ENCODE results near the gene SIK1. TPM values are rescaled to one million over a fixed set of nuclear protein-coding genes. Genes with fewer than 3 reads are reported as not detected.

The SIK1 gene
- total and polyA plus RNA-seq, 2 experiments from 2014 or later, result 0.31 to 1.1 TPM

GRCh38 chr21:43369124-43369523 lies 57.8 kb downstream of the SIK1 start:
- Histone ChIP-seq H3F3A (replicated peaks; ENCODE audit: low read depth) (no peaks in the 10 kb centered on the region), H3K36me3 (ENCODE audit: insufficient read depth) (no peaks in the 10 kb centered on the region), H3K4me3 (no peak overlapping the region), H3K79me2 (replicated peaks; ENCODE audit: insufficient read depth) (no peaks in the 10 kb centered on the region), H3K9me2 (ENCODE audit: insufficient read depth) (no peaks in the 10 kb centered on the region), H3K4me2 (no peak overlapping the region), H3K4me1 (ENCODE audit: insufficient read depth) (peaks cover 7% of the 10 kb centered on the region; the same call in 1 of the 2 replicates), H3K27me3 (ENCODE audit: insufficient read depth) (no peaks in the 10 kb centered on the region), H2AFZ (no peak overlapping the region), H4K20me1 (replicated peaks; ENCODE audit: insufficient read depth) (no peaks in the 10 kb centered on the region), H3K27ac (ENCODE audit: low read depth) (no peak overlapping the region)
- no peak for ATAC-seq
- H3K9me3 Mint-ChIP-seq, result no peaks in the 10 kb centered on the region
- no peak overlapping the region for H3K4me3 Mint-ChIP-seq
- peaks cover 16% of the 10 kb centered on the region for H3K27me3 Mint-ChIP-seq (ENCODE audit: insufficient read depth, low read depth, poor library complexity)
- no peak for TF ChIP-seq NANOG (IDR thresholded peaks at IDR 0.05; ENCODE audit: borderline replicate concordance)
- TF ChIP-seq CTCF (conservative IDR thresholded peaks at IDR 0.05; ENCODE audit: low read depth in 2 of 2), result no peak
- TF ChIP-seq EZH2 (IDR thresholded peaks at IDR 0.05; ENCODE audit: low read depth, unreplicated experiment), result no peak
- TF ChIP-seq ZNF114 (CRISPR knock-in tag; IDR thresholded peaks at IDR 0.05), result no peak
- no peak for TF ChIP-seq ETS1 (IDR thresholded peaks at IDR 0.05)
- TF ChIP-seq POLR2AphosphoS5 (IDR thresholded peaks at IDR 0.05; ENCODE audit: low read depth), result no peak
- TF ChIP-seq STAT1 (IDR thresholded peaks at IDR 0.05; ENCODE audit: unreplicated experiment), result no peak
- no peak for TF ChIP-seq CREB1 (CRISPR knock-in tag; IDR thresholded peaks at IDR 0.05; ENCODE audit: low read depth)
- TF ChIP-seq ZNF331 (CRISPR knock-in tag; IDR thresholded peaks at IDR 0.05; ENCODE audit: low read depth), result no peak
- no peak for TF ChIP-seq JUNB (IDR thresholded peaks at IDR 0.05; ENCODE audit: unreplicated experiment)
- no peak for TF ChIP-seq ZNF462 (CRISPR knock-in tag; IDR thresholded peaks at IDR 0.05)
- TF ChIP-seq REST (IDR thresholded peaks at IDR 0.05; ENCODE audit: unreplicated experiment), result no peak
- TF ChIP-seq EZH2phosphoT487 (IDR thresholded peaks at IDR 0.05; ENCODE audit: unreplicated experiment), result no peak
- H3K27ac Mint-ChIP-seq, result no peak overlapping the region; the same call in none of the 2 replicates
- no peak for DNase-seq (ENCODE audit: low spot score)
- peaks cover 24% of the 10 kb centered on the region for H3K4me1 Mint-ChIP-seq
- no peaks in the 10 kb centered on the region for H3K36me3 Mint-ChIP-seq (ENCODE audit: low read depth)
